ENCODE results near the gene NADSYN1.

The NADSYN1 gene

DNA sequence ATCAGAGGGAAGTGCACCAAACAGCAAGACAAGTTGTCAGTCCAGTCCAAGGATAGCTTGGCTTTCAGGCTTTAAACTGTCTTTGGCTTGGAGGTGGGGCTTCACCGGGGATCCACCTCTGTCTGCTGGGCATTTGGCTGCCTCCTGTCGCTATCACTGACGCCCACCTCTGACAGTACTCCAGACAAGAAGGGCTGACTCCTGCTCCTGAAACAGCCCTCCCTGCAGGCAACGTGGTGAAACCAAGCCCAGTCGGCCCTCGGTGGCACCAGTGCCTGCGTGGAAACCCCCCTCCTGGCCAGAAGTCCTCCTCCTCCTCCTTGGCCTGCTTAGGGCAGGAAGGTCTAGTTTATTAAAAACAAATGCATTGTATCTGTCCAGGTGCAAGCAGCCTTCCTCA is 21.7 kb upstream of the NADSYN1 start:
- in situ Hi-C loops (cut with MboI; ENCODE audit: low sequenced_read_pairs, unreplicated experiment), result no loop called here
- TF ChIP-seq, protein P1, sequence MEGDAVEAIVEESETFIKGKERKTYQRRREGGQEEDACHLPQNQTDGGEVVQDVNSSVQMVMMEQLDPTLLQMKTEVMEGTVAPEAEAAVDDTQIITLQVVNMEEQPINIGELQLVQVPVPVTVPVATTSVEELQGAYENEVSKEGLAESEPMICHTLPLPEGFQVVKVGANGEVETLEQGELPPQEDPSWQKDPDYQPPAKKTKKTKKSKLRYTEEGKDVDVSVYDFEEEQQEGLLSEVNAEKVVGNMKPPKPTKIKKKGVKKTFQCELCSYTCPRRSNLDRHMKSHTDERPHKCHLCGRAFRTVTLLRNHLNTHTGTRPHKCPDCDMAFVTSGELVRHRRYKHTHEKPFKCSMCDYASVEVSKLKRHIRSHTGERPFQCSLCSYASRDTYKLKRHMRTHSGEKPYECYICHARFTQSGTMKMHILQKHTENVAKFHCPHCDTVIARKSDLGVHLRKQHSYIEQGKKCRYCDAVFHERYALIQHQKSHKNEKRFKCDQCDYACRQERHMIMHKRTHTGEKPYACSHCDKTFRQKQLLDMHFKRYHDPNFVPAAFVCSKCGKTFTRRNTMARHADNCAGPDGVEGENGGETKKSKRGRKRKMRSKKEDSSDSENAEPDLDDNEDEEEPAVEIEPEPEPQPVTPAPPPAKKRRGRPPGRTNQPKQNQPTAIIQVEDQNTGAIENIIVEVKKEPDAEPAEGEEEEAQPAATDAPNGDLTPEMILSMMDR (IDR thresholded peaks at IDR 0.05; ENCODE audit: borderline replicate concordance, control extremely low read depth, extremely low read depth, insufficient read depth, missing control alignments), result no peak
- no peak for DNase-seq (ENCODE audit: low spot score)

DNA sequence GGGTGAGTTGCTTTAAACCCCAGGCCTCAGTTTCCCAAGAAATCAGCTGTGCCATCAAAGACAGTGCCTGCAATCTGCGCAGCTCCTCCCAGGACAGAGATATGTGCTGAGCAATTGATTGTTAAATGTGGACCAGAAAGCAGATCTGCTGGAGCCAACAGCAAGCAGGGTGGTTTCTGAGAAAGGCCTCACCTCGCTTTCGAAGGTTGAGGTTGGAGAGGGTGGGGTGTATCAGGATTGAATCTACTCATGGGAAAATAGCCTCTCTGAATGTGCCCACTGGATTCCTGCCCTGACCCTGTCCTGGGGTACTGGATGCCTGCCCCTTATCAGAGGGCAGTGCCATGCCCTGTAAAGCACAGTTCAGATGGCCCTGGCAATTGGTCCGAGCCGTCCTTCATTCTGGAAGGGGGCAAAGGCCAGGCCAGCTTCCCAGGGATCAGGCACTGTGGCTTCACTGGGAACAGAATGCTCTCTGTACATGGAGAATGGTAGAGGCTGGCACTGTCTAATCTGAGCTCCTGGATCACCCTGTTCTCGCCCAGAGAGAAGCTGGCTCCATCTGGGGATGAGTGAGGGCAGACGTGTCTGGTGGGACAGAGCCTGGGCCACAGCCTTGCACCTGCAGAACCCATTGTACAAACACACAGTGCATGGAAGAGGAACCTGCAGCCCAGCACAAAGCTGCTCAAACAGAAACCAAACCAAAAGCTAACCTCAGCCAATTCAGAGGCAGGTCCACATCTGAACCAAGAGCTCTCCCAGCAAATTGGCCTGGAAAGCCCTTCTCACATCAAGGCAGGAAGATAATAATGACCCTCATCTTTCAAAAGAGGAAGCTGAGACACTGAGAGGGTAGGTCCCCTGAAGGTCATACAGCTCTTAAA is 20.0 kb upstream of the NADSYN1 start:
- DNase-seq (ENCODE audit: low spot score), result no peak
- TF ChIP-seq, protein P1 (IDR thresholded peaks at IDR 0.05; ENCODE audit: borderline replicate concordance, control extremely low read depth, extremely low read depth, insufficient read depth, missing control alignments), result no peak
- in situ Hi-C loops (cut with MboI; ENCODE audit: low sequenced_read_pairs, unreplicated experiment), result no loop called here

DNA sequence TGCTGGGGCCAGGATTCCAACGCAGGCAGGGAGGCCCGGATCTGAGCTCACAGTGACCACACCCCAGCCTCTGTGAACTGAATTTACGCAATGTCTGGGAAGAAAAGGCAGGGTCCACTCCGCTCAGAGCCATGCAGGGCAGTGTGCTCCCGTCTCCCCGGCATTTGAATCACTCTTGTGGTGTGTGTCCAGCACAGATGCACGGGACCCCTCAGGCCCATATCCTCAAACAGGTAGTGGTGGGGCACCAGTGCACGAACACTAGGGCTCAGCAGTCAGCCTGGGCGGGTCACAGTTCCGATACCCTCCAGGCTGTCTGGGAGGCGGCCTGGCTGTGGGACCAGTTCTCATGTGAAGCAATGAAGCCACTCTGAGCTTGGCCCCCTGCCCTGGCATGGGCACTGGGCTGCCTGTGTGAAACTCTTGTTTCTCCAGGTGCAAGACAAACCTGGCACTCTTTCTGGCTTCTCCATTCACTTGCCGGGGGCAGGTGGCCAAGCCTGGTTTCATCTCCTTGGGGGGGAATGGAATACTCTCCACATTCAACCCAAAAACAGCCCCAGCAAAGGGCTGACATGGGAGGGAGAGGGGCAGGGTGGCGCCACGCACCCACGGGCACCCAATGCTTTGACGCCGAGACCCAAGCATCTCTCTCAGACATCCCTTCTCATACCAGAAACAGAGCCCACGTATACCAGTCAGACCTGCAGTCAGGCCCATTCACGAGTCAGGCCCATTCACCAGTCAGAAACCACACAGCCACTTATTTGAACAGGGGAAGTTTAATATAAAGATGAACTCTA is 19.2 kb upstream of the NADSYN1 start:
- no peak for DNase-seq (ENCODE audit: low spot score)
- TF ChIP-seq, protein P1 (IDR thresholded peaks at IDR 0.05; ENCODE audit: borderline replicate concordance, control extremely low read depth, extremely low read depth, insufficient read depth, missing control alignments), result no peak
- in situ Hi-C loops (cut with MboI; ENCODE audit: low sequenced_read_pairs, unreplicated experiment), result no loop called here

DNA sequence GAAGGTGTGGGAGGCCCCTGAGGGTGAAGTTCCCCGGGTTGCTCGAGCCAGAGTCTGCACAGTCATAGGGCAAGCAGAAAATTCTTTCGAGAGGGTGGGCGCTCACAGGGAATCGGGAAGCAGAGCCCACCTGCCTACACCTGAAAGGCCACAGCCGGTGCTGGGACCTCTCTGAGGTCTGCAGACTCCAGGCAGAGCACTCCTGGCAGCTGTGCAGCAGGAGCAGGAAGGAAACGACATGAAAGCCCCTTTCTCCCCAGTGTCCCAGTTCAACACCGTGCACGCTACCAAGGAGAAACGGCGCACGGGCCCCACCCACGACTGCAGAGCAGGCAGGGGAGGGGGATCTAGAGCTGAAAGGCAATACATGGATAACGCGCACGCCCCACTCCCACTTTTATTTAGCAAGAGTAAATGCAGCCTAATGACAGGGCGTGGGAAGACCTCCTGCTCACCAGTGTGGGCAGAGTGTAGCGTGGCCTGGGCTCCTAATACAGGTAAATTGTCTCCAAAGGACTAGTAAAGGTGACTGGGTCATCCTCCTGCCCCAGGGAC is 18.4 kb upstream of the NADSYN1 start:
- in situ Hi-C loops (cut with MboI; ENCODE audit: low sequenced_read_pairs, unreplicated experiment), result no loop called here
- TF ChIP-seq, protein P1 (IDR thresholded peaks at IDR 0.05; ENCODE audit: borderline replicate concordance, control extremely low read depth, extremely low read depth, insufficient read depth, missing control alignments), result no peak
- no peak for DNase-seq (ENCODE audit: low spot score)

DNA sequence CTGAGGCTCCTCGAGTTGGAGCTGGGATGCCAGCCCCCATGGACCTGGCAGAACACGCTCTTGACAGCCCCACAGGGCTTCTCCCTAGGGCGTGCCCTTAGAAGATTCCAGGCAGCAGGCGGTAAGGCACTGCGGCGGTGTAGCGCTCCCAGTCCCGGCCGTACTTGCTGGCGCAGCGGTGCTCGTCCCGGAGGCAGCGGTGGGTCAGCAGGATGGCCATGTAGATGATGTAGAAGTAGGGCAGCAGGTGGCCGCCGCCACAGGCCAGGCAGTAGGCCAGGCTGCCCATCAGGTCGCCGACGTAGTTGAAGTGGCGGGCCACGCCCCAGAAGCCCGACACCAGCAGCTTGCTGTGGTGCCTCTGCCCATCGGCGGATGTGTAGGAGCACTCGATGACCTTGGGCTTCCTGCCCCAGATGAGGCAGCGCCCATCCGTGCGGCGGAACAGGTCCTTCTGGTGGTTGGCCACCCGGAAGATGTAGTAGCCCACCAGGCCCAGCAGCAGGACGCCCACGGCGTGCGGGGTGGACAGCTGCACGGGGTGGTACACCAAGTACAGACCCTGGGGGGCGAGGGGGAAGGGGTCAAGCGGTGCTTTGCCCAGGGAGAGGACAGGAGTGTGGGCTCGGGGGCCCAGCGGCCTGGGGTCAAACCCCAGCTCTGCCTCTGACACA is 17.6 kb upstream of the NADSYN1 start:
- in situ Hi-C loops (cut with MboI; ENCODE audit: low sequenced_read_pairs, unreplicated experiment), result no loop called here
- no peak for DNase-seq (ENCODE audit: low spot score)
- TF ChIP-seq, protein P1 (IDR thresholded peaks at IDR 0.05; ENCODE audit: borderline replicate concordance, control extremely low read depth, extremely low read depth, insufficient read depth, missing control alignments), result no peak

DNA sequence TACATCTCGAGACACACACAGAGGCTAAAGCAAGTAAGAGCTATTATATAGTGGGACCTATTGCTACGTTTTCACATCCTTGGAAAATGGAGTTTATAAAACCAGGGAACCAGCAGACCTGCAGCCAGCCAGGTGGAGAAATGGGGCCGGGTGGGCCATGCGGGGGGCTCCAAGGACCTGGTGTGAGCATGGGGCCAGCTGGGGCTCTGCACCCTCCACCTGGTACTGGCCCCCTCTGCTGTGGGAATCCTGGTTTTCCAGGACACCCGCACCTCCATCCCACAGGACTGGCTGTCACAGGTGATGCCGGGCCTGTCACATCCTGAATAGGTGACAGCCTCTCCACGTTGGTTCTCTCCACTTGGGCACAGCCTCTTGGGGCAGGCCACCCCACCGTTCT is 16.1 kb upstream of the NADSYN1 start:
- TF ChIP-seq, protein P1 (IDR thresholded peaks at IDR 0.05; ENCODE audit: borderline replicate concordance, control extremely low read depth, extremely low read depth, insufficient read depth, missing control alignments), result no peak
- DNase-seq (ENCODE audit: low spot score), result no peak
- in situ Hi-C loops (cut with MboI; ENCODE audit: low sequenced_read_pairs, unreplicated experiment), result no loop called here
